Neural cell (in vitro differentiated cells): ENCODE data around the gene OPRD1. TPM values are rescaled to one million over a fixed set of nuclear protein-coding genes. Genes with fewer than 3 reads are reported as not detected.

Experiments used
- H2AFZ ChIP-seq: fragments of 200-600, 300-800 bp; sonication (generic), shearing (Covaris generic); 2 replicates; pipeline ENCODE4 v1.6.0; 2014; ENCODE audit warnings: low read depth, mild to moderate bottlenecking, antibody characterized with exemption, low read length, moderate library complexity
- H3F3A ChIP-seq: fragments of 200-600 bp; shearing (Covaris generic); 2 replicates; pipeline ENCODE4 v1.6.1; 2016; ENCODE audit warnings: mild to moderate bottlenecking, moderate library complexity, mixed read lengths, antibody characterized with exemption, low read length; ENCODE audit not compliant: insufficient read depth, poor library complexity, severe bottlenecking
- H3K27ac ChIP-seq: fragments of 200-600, 300-800 bp; sonication (generic), shearing (Covaris generic); 2 replicates; pipeline ENCODE4 v1.5.1; 2014; ENCODE audit warnings: mild to moderate bottlenecking, low read length, moderate library complexity
- H3K27me3 ChIP-seq: fragments of 300-800, 200-600 bp; sonication (generic), shearing (Covaris generic); 2 replicates; pipeline ENCODE4 v1.6.0; 2014; ENCODE audit warnings: mild to moderate bottlenecking, low read depth, low read length, moderate library complexity; ENCODE audit not compliant: insufficient read depth
- H3K36me3 ChIP-seq: fragments of 300-800, 200-600 bp; sonication (generic), shearing (Covaris generic); 2 replicates; pipeline ENCODE4 v1.5.1; 2014; ENCODE audit warnings: mild to moderate bottlenecking, antibody characterized with exemption, low read length, moderate library complexity; ENCODE audit not compliant: insufficient read depth
- H3K4me2 ChIP-seq: fragments of 300-800, 200-600 bp; sonication (generic), shearing (Covaris generic); 2 replicates; pipeline ENCODE4 v1.6.0; 2014; ENCODE audit warnings: mild to moderate bottlenecking, low read length
- H3K4me3 ChIP-seq: fragments of 300-800, 200-600 bp; sonication (generic), shearing (Covaris generic); 2 replicates; pipeline ENCODE4 v1.5.1; 2014; ENCODE audit warnings: mild to moderate bottlenecking, low read length, moderate library complexity
- H3K79me2 ChIP-seq: fragments of 200-600 bp; shearing (Covaris generic); replicated peaks from 2 replicates; pipeline ENCODE4 v1.6.0; 2014; ENCODE audit warnings: mild to moderate bottlenecking, low read length, moderate library complexity; ENCODE audit not compliant: insufficient read depth
- H3K9ac ChIP-seq: fragments of 300-800, 200-600 bp; sonication (generic), shearing (Covaris generic); 2 replicates; pipeline ENCODE4 v1.6.1; 2016; ENCODE audit warnings: mild to moderate bottlenecking, low read length, mixed read lengths
- H3K9me2 ChIP-seq: fragments of 200-600 bp; shearing (Covaris generic); 2 replicates; pipeline ENCODE4 v1.6.1; 2016; ENCODE audit warnings: mild to moderate bottlenecking, low read length, mixed read lengths; ENCODE audit not compliant: insufficient read depth
- H3K9me3 ChIP-seq: fragments of 200-600, 300-800 bp; sonication (generic), shearing (Covaris generic); 2 replicates; pipeline ENCODE4 v1.6.1; 2016; ENCODE audit warnings: mild to moderate bottlenecking, mixed run types, low read length, moderate library complexity, mixed read lengths
- H4K20me1 ChIP-seq: fragments of 200-600 bp; shearing (Covaris generic); 2 replicates; pipeline ENCODE4 v1.6.1; 2016; ENCODE audit warnings: mild to moderate bottlenecking, mixed run types; ENCODE audit not compliant: insufficient read depth
- CTCF ChIP-seq: fragments of 450-650 bp; IDR thresholded peaks from 2 replicates; pipeline ENCODE4 v1.5.1; 2014; ENCODE audit warnings: antibody characterized with exemption, mild to moderate bottlenecking, moderate library complexity; ENCODE audit not compliant: poor library complexity, severe bottlenecking
- EP300 ChIP-seq: fragments of 450-650 bp; conservative IDR thresholded peaks from 2 replicates; pipeline ENCODE4 v1.6.1; 2014; ENCODE audit warnings: antibody characterized with exemption, mild to moderate bottlenecking, moderate library complexity; ENCODE audit not compliant: poor library complexity, severe bottlenecking
- EZH2 ChIP-seq: fragments of 200-600, 300-800 bp; shearing (Covaris generic), sonication (generic); IDR thresholded peaks from 2 replicates; pipeline ENCODE4 v1.6.1; 2014; ENCODE audit warnings: antibody characterized with exemption, low read length, borderline replicate concordance, mild to moderate bottlenecking; ENCODE audit not compliant: insufficient read depth, poor library complexity, severe bottlenecking
- MXI1 ChIP-seq: fragments of 450-650 bp; conservative IDR thresholded peaks from 2 replicates; pipeline ENCODE4 v1.6.1; 2014; ENCODE audit warnings: antibody characterized with exemption, mild to moderate bottlenecking; ENCODE audit not compliant: poor library complexity, severe bottlenecking
- POLR2AphosphoS5 ChIP-seq: IDR thresholded peaks from 2 replicates; pipeline ENCODE4 v1.6.1; 2012
- RAD21 ChIP-seq: fragments of 450-650 bp; conservative IDR thresholded peaks from 2 replicates; pipeline ENCODE4 v1.6.1; 2014; ENCODE audit warnings: antibody characterized with exemption, mild to moderate bottlenecking, moderate library complexity
- REST ChIP-seq: IDR thresholded peaks from 2 replicates; pipeline ENCODE4 v1.6.1; 2012; ENCODE audit warnings: borderline replicate concordance
- SMC3 ChIP-seq: fragments of 450-650 bp; conservative IDR thresholded peaks from 2 replicates; pipeline ENCODE4 v1.6.1; 2014; ENCODE audit warnings: antibody characterized with exemption, mild to moderate bottlenecking, moderate library complexity; ENCODE audit not compliant: poor library complexity
- TAF1 ChIP-seq: IDR thresholded peaks from 2 replicates; pipeline ENCODE4 v1.6.1; 2012; ENCODE audit warnings: low read depth
- polyA plus RNA-seq: library from polyadenylated mRNA; depleted of rRNA; stranded (reverse); fragments of >200 nt; gene quantifications from 2 replicates; pipeline ENCODE4 v1.2.3, GENCODE V29; 2014

Gene OPRD1
- polyA plus RNA-seq, 1 donor from 2014 or later, result 0.09 TPM

GRCh38 chr1:28889357-28889756 is 77.4 kb downstream of the OPRD1 start:
- Histone ChIP-seq H3K79me2 (no peaks in the 10 kb centered on the region), H3F3A (peaks cover 4% of the 10 kb centered on the region), H3K9ac (no peak overlapping the region), H3K9me2 (no peaks in the 10 kb centered on the region), H3K4me3 (no peak overlapping the region), H4K20me1 (no peaks in the 10 kb centered on the region), H3K27ac (no peak overlapping the region), H3K27me3 (peaks cover 23% of the 10 kb centered on the region), H3K36me3 (no peaks in the 10 kb centered on the region), H3K9me3 (no peaks in the 10 kb centered on the region), H3K4me2 (no peak overlapping the region), H2AFZ (no peak overlapping the region)
- no peak for TF ChIP-seq REST
- no peak for TF ChIP-seq RAD21
- TF ChIP-seq SMC3, result no peak
- no peak for TF ChIP-seq EZH2
- no peak for TF ChIP-seq TAF1
- TF ChIP-seq CTCF, result no peak
- no peak for TF ChIP-seq MXI1

- H4K20me1 ChIP-seq, result no peaks in the 10 kb centered on the region
- no peak overlapping the region for H3K4me2 ChIP-seq
- H3K27me3 ChIP-seq, result peaks cover 23% of the 10 kb centered on the region
- H3K4me3 ChIP-seq, result no peak overlapping the region
- no peak overlapping the region for H3K9ac ChIP-seq
- no peaks in the 10 kb centered on the region for H3K79me2 ChIP-seq
- peaks cover 4% of the 10 kb centered on the region for H3F3A ChIP-seq
- H3K36me3 ChIP-seq, result no peaks in the 10 kb centered on the region
- no peak overlapping the region for H3K27ac ChIP-seq
- no peaks in the 10 kb centered on the region for H3K9me3 ChIP-seq
- TF ChIP-seq EP300 (no peak), SMC3 (no peak), TAF1 (no peak), MXI1 (no peak), POLR2AphosphoS5 (no peak), EZH2 (no peak), REST (no peak), RAD21 (no peak)
- H2AFZ ChIP-seq, result no peak overlapping the region
- H3K9me2 ChIP-seq, result no peaks in the 10 kb centered on the region
Observed at GRCh38 chr1:28890435-28890834, 78.5 kb downstream of the OPRD1 start.
